Esophagus mucosa (tissue), 1 donor: ENCODE data around the gene USF1. TPM values are rescaled to one million over a fixed set of nuclear protein-coding genes. Genes with fewer than 3 reads are reported as not detected.
A peak's percentile ranks its signal among the peaks of the same experiment; 100 is the strongest.
"Not testable (repeated sequence)": the region's sequence is repeated elsewhere in the genome, so short reads cannot be mapped to it uniquely, and the experiment has no call there.

Experiments used
- ATAC-seq: fragments of 200-7000 bp; cut with Tn5 transposase; one replicate; pipeline ENCODE4 v1.9.1; 2020
- total RNA-seq: library from RNA; stranded (reverse); gene quantifications from one replicate; pipeline ENCODE4 v1.2.4, GENCODE V29; 2023
- donor health status: DM: yes; HTN: yes; CAD: no.

USF1 gene
- total RNA-seq, 1 donor from 2014 or later, result 25.2 TPM

- no peak for ATAC-seq
Measured at GRCh38 chr1:161077426-161077825, 31.6 kb upstream of the USF1 start.

DNA sequence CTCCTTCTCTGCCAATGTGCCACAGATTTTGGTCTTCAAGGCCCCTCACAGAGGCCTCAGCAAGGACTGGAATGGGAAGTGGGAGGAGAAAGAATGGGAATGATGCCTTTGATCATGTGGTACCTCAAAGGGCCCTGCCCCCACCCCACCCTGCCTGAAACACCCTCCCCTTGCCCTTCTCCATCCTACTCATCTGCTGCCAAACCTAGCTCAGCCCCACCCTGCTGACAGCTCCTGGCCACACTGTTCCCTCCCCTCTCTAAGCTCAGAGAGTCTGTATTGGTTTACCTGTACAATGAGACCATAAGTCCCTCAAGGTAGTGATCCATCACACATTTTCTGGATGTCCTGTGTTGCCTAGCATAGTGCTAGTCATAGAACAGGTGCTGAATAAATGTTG, 30.6 kb upstream of the USF1 start:
- ATAC-seq, result peak; percentile 55

- ATAC-seq, result peak; percentile 83
Measured at GRCh38 chr1:161074676-161075368, 29.0 kb upstream of the USF1 start.

DNA sequence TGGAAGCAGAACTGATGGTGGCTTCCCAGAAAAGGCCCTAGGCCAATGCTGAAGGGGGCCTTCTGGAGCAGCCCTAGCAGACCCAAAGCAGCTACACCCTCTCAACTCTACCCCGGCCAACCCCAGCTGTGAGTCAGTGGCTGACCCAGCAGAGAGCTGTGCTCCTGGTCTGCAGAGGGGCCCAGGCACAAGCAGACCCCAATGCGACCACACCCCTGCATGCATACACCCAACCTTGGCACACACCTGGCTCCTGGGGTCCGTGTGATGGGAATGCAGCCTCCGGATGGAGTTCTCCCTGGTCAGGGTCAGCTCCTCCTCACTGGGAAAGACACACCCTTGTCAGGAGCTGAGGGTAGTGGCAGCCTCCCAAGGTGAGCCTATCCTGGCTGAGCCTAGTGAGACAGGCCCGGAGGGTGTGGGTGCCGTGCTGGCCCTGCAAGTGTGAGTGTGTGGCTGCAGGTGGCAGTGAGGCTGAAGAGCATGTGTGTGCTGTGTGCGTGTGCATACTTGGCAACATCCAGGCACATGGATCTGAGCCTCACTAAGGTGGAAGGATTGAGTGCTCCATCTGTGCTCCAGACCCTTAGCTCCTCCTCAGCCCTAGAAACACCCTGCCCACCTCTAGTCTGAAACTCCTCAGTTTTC, 27.8 kb upstream of the USF1 start:
- peak; percentile 82 for ATAC-seq

GRCh38 chr1:161072751-161073449, 27.1 kb upstream of the USF1 start:
- ATAC-seq, result no peak

- ATAC-seq, result no peak
Measured at GRCh38 chr1:161071886-161072371, 26.2 kb upstream of the USF1 start.

GRCh38 chr1:161070761-161071160, 25.0 kb upstream of the USF1 start:
- ATAC-seq, result no peak

- ATAC-seq, result peak; percentile 18
Measured at GRCh38 chr1:161069731-161070270, 24.0 kb upstream of the USF1 start, which contains the start of gene ARHGAP30. Gene ARHGAP30 (minus strand): TSS chr1:161069891. CDS start chr1:161069624, 267 bp downstream.

DNA sequence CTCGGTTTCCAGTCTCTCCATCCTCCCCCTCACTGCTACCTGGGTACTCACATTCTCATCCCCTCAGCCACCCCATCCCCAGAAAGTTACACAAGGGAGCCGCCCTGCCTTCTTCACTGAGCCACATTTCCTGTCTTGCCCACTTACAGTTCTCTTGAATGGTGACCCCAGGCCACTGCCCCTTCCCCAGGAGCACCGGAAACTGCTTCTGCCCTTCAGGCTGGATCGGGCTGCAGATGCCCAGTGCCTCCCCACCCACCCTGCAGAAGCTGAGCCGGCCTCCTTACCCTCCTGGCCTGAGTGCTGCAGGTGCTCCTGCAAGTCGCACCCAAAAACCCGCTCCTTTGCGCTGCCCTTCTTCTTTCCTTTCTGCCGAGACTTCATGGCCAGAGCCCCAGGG, 23.5 kb upstream of the USF1 start:
- ATAC-seq, result no peak

DNA sequence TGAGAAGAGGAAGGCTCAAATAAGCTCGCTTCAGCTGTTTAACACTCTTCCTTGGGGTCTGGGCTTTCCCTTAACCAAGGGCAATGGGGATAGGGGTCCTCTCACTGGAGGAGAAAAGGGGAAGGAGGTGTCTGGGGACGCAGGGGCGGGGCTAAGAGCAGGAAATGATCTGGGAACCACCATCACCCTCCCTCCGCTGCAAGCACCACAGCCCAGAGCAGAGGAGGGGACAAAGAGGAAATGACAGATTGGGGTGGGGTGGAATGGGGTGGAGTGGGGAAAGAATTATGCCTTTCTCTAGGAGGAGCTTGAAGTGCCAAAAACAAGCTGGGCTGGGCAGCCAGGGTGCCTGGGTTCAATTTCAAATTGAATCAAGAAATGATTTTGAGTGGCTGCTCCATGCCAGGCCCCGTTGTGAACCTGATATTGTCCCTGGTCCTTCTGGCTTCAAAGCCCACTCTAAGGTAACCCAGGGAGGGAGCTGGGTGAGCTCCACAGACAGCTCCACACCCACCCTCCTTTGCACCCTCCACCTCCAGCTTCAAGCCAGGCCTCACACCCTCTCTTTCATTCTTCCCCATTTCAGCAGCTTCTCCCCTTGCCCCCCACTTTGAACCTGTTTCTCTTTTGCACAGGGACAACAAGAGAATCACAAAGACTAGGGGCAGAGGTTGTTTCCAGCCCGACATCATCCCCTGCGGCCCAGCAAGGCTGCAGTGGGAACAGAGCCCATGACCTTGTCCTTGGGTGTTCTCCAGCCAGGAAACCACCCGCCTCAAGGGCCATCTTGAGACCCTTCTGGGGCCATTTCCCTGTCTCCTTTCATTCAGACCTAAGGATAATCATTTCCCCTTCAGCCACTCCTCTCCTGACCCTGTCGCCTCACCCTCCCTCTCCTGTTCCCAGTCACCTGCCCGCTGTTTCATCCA, 22.8 kb upstream of the USF1 start:
- peak; percentile 74 for ATAC-seq

DNA sequence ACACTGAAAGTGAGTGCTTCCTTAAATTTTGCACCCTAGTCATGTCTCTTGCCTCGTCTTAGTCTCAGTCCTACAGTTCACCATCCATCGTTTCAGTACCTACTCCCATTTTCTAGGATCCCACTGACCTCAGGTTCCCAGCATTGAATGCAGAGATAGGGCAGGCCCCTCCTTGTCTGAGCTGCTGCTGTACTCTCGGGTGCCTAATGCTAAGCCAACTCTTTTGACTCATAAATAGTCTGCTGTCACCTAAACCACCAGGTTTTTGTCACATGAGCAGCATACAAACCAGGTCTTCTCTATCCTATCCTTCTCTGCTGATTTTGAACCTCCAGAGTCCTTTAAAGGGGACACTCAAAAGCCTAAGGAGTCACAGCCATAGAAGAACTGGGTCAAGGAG, 20.9 kb upstream of the USF1 start:
- no peak for ATAC-seq

DNA sequence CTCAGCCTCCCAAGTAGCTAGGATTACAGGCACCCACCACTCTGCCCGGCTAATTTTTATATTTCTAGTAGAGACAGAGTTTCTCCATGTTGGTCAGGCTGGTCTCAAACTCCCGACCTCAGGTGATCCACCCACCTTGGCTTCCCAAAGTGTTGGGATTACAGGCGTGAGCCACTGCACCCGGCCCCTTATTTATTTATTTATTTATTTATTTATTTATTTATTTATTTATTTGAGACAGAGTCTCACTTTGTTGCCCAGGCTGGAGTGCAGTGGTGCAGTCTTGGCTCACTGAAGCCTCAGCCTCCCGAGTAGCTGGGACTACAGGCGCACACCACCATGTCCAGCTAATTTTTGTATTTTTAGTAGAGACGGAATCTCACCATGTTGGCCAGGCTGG, 19.9 kb upstream of the USF1 start:
- not testable (repeated sequence) for ATAC-seq

- ATAC-seq, result not testable (repeated sequence)
Measured at GRCh38 chr1:161063936-161064335, 18.2 kb upstream of the USF1 start.

DNA sequence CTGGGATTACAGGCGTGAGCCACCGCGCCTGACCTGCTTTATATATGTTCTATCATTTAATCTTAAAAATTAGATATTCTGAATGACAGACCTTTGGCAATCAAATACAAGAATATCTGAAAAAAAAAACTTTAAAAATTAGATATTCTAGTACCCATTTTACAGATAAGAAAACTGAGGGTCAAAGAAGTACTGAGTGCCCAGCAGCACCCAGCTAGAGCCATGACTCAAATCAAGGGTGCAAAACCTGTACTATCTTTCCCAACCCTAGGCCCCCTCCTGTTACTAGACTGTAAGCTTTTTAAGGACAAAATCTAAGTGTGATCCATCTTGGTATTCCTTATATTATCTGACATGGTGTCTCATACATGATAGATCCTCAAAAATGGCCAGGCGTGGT, 15.6 kb upstream of the USF1 start:
- peak; percentile 27 for ATAC-seq

DNA sequence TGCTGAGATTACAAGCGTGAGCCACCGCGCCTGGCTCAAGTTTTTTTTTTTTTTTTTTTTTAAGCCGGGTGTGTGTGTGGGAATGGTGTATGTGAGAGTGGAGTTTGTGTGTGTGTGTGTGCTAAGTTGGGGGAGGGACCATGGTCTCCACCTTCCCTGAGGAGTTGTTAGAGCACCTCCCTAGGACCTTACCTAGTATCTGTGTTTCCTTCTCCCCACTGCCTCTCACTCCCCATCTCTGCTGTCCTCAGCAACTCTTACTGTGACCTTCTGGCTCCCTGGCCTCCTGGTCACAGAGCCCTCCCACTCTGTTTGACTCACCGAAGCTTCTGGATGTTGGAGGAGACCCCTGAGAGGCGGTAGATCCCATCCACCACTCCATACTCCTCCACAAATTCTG, 13.5 kb upstream of the USF1 start:
- ATAC-seq, result peak; percentile 53

DNA sequence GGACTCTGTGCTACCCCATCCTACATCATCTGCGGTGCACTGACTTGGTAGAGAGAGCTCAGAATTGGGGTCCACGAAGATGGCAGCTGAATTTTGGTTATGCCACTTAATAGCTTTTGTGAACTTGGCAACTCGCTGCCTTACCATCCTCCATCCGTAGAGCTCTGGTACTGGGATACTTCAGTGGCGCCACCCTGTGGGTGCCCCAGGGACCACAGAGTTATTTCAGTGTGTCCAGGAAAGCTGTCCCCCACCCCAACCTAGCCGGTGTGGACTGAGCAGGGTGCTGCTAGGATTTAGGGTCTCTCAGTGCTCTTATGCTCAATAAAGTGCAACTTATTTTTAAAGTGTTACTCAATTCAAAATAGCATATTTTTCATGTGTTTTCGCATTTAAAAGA, 9.0 kb upstream of the USF1 start:
- no peak for ATAC-seq

GRCh38 chr1:161054232-161054631, 8.5 kb upstream of the USF1 start:
- ATAC-seq, result peak; percentile 10

DNA sequence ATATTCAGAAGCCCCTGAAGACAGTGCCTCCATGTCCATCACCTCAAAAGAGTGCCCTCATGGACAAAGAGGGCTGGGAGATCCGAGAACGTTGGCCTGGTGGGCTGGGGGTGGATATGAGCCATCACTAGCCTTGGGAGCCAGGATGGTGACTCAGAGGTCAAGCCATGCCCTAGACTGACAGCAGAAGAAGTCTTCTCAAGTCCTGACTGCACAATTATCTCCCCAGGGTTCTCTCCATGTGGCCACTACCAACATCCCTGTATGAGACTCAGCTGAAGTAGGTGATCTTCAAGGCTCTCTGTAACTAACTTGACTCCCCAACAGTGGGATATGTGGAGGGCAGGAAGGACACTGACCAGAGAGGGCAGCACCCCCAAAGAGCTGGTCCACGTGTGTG, 7.1 kb upstream of the USF1 start:
- ATAC-seq, result peak; percentile 4

- no peak for ATAC-seq
Measured at GRCh38 chr1:161051219-161051618, 5.4 kb upstream of the USF1 start.

GRCh38 chr1:161048949-161049722, 3.4 kb upstream of the USF1 start:
- no peak for ATAC-seq
